Measurements from ENCODE around the gene USP22.

The USP22 gene

GRCh38 chr17:21018894-21019293, 23.9 kb downstream of the USP22 start:
- DNase-seq = no peak

- no peak for DNase-seq
Measured at GRCh38 chr17:21017861-21018260, 24.9 kb downstream of the USP22 start.

DNA sequence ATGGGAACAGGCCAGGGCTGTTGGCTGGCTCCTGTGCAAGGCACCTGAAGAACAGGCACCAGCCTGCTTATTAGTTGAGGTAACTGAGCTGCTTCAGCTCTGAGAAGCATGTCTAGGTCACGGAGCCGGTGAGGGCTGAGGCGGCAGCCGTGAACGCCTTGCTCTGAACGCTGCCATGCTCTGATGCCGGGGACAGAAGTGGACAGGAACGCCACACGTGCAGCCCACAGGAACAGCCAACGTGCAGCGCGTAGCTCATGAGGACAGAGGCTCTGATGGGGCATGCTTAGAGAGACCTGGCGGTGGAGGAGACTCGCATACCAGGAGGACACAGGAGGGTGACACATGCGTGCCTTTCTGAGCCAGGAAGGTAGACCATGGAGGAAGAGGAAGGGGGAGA, 25.6 kb downstream of the USP22 start:
- no peak for DNase-seq

- DNase-seq = no peak
Measured at GRCh38 chr17:21016826-21017225, 26.0 kb downstream of the USP22 start.

- no peak for DNase-seq
Measured at GRCh38 chr17:21015564-21015963, 27.2 kb downstream of the USP22 start.

DNA sequence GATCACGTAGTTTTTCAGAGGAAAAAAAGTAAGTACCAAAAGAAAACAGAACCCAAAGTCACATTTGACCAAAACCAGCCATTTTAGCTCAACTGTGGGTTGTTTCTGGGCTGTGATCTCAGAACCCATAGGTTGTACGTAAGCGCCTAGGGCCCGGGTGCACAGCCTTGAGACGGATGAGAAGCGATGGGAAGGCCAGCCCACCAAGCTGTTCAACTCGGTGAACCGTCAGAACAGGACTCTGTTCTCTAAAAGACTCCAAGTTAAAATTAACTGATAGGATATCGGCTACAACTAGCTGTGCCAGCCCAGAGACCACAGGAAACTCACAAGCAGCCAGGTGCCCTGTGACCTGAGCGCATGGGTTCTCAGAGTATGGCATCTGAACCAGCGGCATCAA, 28.3 kb downstream of the USP22 start:
- no peak for DNase-seq

- DNase-seq = no peak
Measured at GRCh38 chr17:21013983-21014382, 28.8 kb downstream of the USP22 start.

GRCh38 chr17:21012736-21013135, 30.1 kb downstream of the USP22 start:
- DNase-seq = no peak

- no peak for DNase-seq
Measured at GRCh38 chr17:21010705-21011596, 31.9 kb downstream of the USP22 start.

DNA sequence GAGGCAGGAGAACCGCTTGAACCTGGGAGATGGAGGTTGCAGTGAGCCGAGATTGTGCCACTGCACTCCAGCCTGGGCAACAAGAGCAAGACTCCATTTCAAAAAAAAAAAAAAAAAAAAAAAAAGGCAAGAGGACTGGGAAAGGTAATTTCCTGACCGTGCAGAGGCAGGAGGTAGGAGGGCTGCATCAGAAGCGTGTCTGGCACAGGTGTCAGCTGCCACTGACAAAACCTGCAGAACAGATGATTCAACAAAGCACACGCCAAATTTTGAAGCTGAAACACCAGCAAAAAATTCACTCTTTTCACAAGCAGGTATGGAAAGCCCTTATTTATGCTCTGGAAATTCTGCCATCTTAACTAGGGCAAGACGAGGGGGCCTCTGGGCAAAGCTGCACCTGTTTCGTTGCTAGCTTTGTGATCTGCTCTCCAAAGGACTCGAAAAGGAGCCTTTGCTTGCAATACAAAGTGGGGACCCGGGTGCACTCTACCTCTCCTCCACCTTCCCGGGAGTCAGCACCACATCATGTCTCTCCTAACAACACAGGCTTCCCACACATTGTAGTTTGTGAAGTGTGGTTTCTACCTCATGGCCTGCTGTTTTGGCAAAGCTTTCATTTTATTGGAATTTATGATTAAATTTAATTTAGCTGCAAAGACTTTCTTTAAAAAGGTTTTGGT, 33.7 kb downstream of the USP22 start:
- no peak for DNase-seq

- no peak for DNase-seq
Measured at GRCh38 chr17:21008160-21008915, 34.5 kb downstream of the USP22 start.

DNA sequence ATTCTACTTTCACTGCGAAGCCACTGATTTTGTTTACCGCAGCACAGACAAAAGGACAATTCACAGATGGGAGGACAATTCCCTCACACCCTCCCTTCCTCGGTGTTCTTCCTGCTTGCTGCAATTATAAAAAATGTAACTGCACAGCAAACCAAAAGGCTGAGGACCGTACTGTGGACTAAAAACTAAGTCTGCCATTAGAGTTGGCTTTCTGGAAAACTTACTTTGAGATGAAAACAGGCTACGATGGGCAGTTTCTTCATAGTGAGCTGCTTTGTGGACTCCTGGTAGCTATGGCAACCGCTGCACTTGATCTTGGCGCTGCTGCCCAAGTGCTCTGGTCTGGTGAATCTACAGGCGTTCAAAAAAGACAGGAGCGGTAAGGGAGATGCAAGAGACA, 35.2 kb downstream of the USP22 start:
- DNase-seq = no peak

DNA sequence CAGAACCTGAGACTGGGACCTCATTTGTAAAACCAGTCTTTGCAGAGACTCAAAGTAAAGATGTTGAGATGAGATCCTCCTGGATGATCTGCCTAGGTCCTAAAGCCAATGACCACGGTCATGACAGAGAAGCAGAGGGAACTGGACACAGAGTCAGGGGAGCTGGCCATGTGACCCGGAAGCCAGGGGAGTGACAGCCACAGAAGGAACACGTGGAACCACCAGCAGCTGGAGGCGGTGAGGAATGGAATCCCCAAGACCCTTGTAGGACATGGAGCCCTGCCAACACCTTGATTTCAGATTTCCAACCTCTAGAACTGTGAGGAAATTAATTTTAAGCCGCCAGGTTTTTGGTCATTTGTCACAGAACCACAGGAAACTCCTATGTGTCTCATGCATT, 37.0 kb downstream of the USP22 start:
- DNase-seq = no peak

DNA sequence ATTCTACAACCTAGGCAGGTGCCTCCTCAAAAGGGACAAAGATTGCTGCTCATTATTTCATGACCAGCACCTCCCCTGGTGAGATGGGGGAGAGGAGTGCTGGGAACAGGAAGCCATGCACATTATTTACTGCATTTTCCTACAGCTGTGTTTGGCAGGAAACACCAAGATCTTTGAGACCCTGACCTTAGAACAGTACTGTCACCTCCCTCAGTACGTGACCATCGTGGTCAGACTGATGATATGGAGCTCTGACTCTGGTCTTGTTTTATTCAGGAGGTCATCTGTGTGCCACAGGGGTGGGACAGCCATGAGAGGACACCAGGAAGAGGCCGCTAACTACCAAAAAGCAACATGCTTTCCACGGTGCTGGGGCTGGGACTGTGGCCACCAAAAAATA, 37.4 kb downstream of the USP22 start:
- DNase-seq = no peak

GRCh38 chr17:21004016-21004930, 38.5 kb downstream of the USP22 start:
- DNase-seq = no peak

DNA sequence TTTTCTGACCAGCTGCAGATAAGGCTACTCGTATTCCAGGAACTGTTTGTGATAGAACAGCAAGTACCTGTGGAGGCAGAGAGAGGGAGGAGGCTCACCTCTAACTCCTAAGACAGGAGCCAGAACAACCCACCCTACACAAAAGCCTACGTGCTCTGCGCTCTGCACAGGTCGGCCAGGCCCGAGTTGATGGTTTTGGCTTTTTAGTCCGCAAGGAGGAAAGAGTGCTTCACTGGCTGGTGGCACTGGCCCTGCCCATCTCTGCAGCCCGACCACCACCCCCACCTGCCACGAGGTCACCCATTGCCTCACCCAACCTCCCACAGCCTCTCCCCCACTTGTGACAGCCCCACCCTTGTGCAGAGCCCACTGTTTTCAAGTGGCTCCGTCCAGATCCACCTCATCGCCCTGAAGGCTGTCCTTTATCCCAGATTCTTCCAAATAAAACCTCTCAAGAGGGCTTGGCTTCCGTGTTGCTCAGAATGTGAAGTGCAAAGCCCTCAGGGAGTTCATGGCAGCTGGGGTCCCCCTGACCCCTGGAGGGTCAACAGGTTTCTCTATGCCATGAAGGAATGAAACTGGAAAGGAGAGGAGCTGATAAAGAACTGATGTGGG, 39.7 kb downstream of the USP22 start:
- no peak for DNase-seq

DNA sequence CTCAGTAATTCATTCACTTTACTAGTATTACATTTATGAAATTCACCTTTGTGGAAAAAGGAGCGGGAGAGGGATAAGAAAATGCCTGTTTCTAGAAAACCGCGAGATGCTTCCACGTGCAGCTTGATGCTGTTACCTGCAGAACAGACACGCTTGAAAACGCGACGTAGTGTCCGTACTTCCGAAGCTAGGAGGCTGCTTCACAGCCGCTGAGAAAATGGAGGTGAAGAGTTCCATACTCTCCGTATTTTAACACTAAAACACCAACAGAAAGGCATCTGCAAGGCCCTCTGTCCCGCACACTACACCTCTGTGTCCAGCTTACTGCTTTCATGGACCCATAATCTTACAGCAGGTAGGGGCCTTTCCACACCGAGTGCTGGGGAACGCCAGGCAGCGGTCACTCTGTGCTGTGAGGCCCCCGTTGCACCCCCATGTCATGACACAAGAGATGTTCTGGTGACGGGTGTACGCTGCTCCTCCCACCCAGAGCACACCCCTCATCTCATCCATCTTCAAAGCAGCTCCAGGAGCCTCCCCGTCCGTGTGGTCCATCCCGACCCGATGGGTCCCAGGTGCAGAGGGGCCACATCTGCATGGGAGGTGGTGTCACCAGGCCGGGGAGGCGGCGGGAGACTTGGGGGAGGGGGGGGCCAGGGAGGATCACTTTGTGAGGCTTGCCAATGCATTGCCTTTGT, 40.4 kb downstream of the USP22 start:
- no peak for DNase-seq

GRCh38 chr17:21001813-21002221, 41.0 kb downstream of the USP22 start:
- DNase-seq = no peak

- no peak for DNase-seq
Measured at GRCh38 chr17:21001111-21001812, 41.5 kb downstream of the USP22 start.

GRCh38 chr17:20999841-21000532, 42.8 kb downstream of the USP22 start:
- DNase-seq = no peak

Data from right hindlimb (tissue), 1 donor.